NCI-H2029 treated with DMSO at 0.1 percent for 48 hours (cell line): Measurements from ENCODE around the gene GPRC5A.

ENCODE experiments used
- DNase-seq: peaks from one replicate; lab custom pipeline; 2025; lab: John Stamatoyannopoulos, UW

GPRC5A gene

GRCh38 chr12:12941450-12942350 is 50.3 kb downstream of the GPRC5A start:
- DNase-seq, result no peak

DNA sequence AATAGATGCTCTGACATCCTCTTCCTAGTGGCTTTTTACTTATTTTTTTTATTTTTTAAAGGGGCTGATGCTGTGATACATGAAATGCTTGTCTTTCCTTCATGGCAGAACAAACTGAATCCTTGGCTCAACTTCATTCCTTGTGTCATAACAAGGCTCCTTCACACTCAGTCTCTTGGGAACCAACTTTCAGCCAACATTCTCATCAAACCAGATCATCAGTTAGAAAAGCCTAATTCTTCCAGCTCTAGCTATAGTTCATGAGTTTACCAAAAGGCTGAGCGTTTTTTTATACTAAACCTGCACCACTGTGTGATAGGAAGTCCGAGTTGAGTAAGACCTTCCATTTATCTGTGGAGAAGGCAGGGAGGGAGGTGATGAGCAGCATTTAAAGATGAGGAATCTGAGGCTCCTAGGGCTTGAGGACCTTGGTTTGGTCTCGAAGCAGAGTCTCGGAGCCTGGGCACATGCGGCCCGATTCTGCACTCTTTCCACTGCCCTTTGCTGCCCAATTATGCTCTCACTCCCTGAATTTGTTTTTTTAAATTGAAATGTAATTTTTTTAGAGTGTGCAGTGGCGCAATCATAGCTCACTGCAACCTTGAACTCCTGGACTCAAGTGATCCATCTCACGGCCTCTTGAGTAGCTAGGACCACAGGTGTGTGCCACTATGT is 52.4 kb downstream of the GPRC5A start:
- DNase-seq, result no peak

DNA sequence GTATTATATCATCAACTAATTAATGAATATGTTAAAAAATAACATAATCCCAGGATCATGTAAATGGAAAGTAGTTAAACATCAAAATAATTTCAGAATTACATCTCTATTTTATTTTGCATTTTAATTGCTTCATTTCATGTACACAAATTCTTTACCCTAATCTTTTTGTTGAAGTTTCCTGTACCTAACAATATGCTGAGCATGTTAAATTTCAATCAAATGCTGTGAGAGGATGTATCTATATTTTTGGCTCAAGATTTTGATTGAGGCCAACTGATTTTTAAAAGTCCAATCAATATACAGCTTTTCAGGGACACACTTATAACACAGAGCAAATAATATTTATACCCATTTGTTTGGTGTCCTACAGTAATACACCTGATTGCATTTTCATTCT is 54.2 kb downstream of the GPRC5A start:
- no peak for DNase-seq

- no peak for DNase-seq
These were observed 55.5 kb downstream of the GPRC5A start for GRCh38 chr12:12946686-12947355.

DNA sequence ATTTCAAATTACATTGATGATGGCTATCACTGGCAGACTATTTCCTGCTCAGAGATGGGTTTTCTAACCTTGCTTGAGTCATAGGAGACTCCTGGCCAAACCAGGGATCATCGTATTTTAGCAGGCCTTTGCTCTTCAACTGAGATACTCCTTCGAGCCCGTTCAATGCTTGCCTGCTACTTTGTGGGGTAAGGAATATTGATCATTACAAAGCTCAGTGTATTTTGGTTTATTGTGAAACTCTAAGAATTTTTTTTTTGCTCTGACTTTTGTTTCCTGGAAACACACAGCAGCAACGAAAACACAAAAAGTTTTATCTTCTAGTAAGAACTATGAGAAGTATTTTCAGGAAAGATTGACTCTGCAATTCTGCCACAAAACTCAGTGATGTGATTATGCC is 56.5 kb downstream of the GPRC5A start:
- DNase-seq, result no peak

DNA sequence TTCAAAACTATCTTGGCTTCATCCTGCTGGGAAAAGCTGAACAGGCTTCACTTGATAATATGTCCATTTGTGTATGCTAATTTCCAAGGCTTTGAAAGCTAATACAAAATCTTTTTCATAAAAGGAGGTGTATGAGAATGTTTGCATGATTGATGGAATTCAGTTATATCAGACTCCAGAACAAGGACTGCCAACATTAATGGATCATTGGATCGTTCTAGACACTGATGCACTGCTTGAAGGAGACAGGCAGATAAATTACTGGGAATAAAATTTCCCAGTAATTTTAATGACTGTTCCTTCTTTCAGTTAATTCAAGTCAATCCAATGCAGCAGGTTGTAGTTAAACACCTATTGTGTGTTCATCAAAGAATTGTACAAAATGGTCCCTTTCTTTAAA is 60.1 kb downstream of the GPRC5A start:
- no peak for DNase-seq

GRCh38 chr12:12952036-12952435 is 60.7 kb downstream of the GPRC5A start, which contains the start of gene GPRC5D:
GPRC5D (minus strand) TSS chr12:12952170; CDS start chr12:12950384, 1,786 bp downstream.
- DNase-seq, result no peak

DNA sequence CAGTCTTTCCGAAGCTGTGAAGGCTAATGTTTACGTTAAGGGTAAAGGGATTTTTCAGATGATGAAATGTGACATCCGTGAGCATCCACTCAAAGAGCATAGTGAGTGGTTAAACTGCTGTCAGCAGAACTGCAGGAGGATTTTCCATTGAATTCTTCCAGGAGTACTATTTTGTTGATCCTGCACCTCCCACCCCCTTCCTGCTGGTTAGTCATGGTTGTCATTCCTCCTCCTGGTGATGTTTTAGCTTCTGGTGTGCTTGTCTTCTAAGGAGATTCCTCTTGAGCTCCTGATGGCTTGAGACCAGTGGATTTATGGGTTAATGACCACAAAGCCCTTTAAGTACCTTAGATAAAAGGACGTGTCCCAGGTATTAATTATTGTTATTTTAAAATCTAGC is 63.0 kb downstream of the GPRC5A start:
- DNase-seq, result no peak

DNA sequence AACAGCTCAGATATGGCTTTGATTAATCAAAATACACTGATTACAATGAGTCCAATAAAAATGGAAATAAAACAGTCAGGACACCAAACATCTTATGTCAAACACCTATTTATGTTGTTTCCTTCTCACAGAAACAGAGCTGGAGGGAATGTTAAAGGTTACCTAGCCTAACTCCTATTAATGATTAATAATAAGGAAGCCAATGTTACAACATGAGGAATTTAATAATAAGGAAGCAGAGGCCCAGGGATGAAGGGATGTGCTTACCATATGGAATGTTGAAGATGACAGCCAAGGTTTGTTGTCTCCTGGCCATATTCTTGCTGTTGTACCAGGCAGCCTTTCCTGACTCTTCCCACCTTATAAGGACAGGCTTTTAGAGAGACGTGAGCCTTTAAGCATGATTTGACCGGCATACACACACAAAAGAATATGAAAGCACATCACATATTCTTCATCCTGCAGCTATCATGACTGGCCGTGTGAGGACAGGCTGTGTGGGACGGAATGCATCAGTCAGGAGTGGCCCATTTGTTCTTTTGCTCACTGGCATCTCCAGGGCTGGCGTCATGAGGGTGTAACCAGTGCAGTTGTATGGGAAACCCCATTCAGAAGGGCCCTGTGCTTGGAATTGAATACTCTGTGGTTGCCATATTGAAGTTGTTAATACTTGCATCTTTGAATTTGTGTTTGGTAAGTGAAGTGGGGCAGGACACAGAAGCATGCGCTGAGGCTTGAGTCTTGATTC is 63.7 kb downstream of the GPRC5A start:
- DNase-seq, result no peak

DNA sequence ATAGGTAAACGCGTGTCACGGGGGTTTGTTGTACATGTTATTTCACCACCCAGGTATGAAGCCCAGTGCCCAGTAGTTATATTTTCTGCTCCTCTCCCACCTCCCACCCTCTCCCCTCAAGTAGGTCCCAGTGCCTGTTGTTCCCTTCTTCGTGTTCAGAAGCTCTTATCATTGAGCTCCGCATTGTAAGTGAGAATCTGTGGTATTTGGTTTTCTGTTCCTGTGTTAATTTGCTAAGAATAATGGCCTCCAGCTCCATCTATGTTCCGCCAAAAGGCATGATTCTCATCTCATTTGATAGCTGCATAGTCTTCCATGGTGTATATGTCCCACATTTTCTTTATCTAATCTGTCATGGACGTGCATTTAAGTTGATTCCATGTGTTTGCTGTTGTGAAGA is 67.5 kb downstream of the GPRC5A start:
- DNase-seq, result no peak

DNA sequence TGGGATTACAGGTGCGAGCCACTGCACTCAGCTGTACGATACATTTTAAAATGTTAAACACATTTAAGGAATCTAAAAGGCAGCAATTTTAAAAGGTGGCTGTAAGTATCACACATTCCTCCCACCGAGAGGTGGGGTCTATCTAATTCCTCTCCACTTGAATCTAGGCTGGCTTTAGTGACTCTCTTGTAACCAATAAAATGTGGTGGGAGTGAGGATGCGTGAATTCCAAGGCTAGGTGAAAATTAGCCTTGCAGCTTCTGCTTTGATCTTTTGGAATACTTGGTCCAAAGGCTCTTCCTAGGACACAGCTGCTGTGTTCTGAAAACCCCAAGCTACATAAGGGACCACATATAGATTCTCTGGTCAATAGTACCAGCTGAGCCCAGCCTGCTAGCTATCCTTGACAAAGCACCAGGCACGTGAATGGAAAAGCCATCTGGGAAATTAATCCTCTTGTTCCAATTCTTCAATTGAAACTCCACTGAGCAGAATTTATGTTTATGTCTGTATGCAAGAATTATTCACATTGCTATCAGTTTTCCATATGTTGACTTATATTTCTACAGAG is 69.4 kb downstream of the GPRC5A start:
- no peak for DNase-seq

DNA sequence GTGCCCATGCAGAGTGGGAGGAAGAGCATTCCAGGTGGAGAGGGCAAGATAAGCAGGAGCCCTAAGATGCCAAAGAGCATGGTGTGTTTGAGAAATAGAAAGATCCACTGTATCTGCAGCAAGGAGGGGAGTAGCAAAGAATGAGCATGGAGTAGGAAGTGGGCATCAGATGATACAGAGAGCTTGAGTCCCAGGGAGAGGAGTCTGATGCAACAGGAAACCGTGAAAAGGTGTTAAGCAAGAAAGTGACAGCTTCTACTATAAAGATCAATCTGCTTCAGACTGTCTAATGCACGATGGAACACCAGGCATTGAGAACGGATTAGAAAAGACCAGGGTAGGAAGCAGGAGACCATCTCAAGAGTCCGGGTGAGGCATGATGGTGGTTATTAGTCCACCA is 72.9 kb downstream of the GPRC5A start:
- no peak for DNase-seq

DNA sequence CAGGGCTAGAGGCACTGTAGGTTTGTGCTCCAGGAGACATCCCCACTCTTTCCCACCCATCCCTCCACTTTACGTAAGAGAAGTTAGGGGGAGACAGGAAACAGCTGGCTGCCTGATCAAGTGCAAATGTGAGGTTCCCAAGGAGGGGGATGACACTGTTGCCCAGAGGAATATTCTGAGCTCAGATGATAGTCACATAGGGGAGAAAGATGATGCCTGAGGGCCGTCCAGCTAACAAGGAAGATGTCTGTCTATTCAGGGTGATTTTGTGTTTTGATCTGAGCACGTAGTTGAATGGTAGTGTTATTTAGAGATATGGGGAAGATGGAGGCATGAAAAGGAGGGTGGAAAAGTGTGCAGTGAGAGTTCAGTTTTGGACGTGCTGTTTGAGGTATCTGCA is 74.5 kb downstream of the GPRC5A start:
- no peak for DNase-seq
